ENCODE measurements around the gene WNT7B. TPM values are rescaled to one million over a fixed set of nuclear protein-coding genes. Genes with fewer than 3 reads are reported as not detected.

Gene WNT7B
- total RNA-seq, 2 donors from 2014 or later: 7.5 to 7.7 TPM

GRCh38 chr22:45897736-45898135 is 79.2 kb downstream of the WNT7B start:
- peak overlapping the region in 1 of 2 donors; percentile 72 for H3K27ac ChIP-seq
- intact Hi-C loops (cut with DNase I): no loop called here
- peaks cover 15% of the 10 kb centered on the region for H3K4me1 ChIP-seq (replicated peaks)
- TF ChIP-seq, protein P1, sequence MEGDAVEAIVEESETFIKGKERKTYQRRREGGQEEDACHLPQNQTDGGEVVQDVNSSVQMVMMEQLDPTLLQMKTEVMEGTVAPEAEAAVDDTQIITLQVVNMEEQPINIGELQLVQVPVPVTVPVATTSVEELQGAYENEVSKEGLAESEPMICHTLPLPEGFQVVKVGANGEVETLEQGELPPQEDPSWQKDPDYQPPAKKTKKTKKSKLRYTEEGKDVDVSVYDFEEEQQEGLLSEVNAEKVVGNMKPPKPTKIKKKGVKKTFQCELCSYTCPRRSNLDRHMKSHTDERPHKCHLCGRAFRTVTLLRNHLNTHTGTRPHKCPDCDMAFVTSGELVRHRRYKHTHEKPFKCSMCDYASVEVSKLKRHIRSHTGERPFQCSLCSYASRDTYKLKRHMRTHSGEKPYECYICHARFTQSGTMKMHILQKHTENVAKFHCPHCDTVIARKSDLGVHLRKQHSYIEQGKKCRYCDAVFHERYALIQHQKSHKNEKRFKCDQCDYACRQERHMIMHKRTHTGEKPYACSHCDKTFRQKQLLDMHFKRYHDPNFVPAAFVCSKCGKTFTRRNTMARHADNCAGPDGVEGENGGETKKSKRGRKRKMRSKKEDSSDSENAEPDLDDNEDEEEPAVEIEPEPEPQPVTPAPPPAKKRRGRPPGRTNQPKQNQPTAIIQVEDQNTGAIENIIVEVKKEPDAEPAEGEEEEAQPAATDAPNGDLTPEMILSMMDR (IDR thresholded peaks at IDR 0.05): no peak
- 80% methylated on average over 6 of the region's 6 CpGs for WGBS
- no peak overlapping the region for H3K4me3 ChIP-seq
- no peaks in the 10 kb centered on the region for H3K27me3 ChIP-seq (replicated peaks; ENCODE audit: insufficient read depth)
- no peaks in the 10 kb centered on the region for H3K36me3 ChIP-seq
- no peaks in the 10 kb centered on the region for H3K9me3 ChIP-seq
- no peak for DNase-seq (ENCODE audit: low spot score)

GRCh38 chr22:45896964-45897538 is 79.9 kb downstream of the WNT7B start:
- no peaks in the 10 kb centered on the region for H3K36me3 ChIP-seq
- 40% methylated on average over 5 of the region's 5 CpGs for WGBS
- no peaks in the 10 kb centered on the region for H3K27me3 ChIP-seq (replicated peaks; ENCODE audit: insufficient read depth)
- DNase-seq (ENCODE audit: low spot score): no peak
- peak overlapping the region; percentile 70 to 72 for H3K27ac ChIP-seq
- intact Hi-C loops (cut with DNase I): no loop called here
- H3K4me3 ChIP-seq: no peak overlapping the region
- peaks cover 15% of the 10 kb centered on the region for H3K4me1 ChIP-seq (replicated peaks)
- no peaks in the 10 kb centered on the region for H3K9me3 ChIP-seq
- TF ChIP-seq, protein P1 (IDR thresholded peaks at IDR 0.05): no peak
- TF ChIP-seq POLR2AphosphoS5 (IDR thresholded peaks at IDR 0.05): no peak

DNA sequence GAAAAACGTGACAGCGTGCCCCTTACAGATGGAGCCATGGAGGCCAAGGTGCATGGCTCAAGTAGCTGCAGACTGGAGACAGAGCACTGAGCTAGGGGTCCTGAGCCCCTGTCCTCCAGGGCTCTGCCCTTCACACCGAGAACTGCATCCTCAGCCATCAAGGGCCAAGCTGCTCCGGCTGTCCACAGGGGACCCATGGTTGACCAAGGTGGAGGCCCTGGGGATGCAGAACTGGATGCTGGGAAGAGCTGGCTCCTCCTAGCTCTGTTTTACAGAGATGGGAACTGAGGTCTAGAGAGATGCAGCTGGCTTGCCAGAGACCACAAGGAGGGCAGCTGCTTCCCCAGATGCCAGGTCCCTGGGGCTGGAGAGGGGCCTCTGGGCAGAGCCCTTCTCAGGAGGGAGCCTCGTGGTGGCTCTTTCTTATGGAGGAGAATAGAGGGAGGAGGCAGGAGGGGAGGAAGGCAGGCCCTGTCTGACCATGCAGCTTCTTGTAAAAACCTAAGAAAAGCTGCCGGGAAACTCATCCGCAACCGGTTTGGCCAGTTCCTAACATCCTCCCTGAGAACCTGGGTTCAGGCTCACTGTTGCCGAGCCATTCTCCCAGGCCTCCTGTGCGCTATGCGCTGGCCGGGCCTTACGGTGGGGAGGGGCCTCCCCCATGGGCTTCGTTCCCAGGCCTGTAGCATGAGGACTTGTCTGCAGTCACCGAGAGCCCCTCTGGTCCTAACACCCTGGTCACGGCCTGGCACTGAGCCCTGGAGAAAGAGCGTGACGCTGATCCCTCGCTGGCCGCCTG is 80.6 kb downstream of the WNT7B start:
- Histone ChIP-seq H3K27ac (peak overlapping the region; percentile 70 to 72), H3K9me3 (no peaks in the 10 kb centered on the region), H3K27me3 (replicated peaks; ENCODE audit: insufficient read depth) (no peaks in the 10 kb centered on the region), H3K4me1 (replicated peaks) (peaks cover 15% of the 10 kb centered on the region), H3K4me3 (no peak overlapping the region), H3K36me3 (no peaks in the 10 kb centered on the region)
- WGBS: 23% methylated on average over 20 of the region's 20 CpGs
- DNase-seq (ENCODE audit: low spot score): peak; percentile 92
- TF ChIP-seq, protein P1 (IDR thresholded peaks at IDR 0.05): no peak
- TF ChIP-seq POLR2AphosphoS5 (IDR thresholded peaks at IDR 0.05) (peak; percentile 93), POLR2A (IDR thresholded peaks at IDR 0.05) (peak; percentile 48)
- intact Hi-C loops (cut with DNase I): no loop called here

GRCh38 chr22:45895436-45896152 is 81.4 kb downstream of the WNT7B start:
- Histone ChIP-seq H3K4me3 (no peak overlapping the region), H3K27ac (peak overlapping the region; percentile 70 to 72), H3K27me3 (replicated peaks; ENCODE audit: insufficient read depth) (no peaks in the 10 kb centered on the region), H3K4me1 (replicated peaks) (peaks cover 15% of the 10 kb centered on the region), H3K36me3 (no peaks in the 10 kb centered on the region), H3K9me3 (no peaks in the 10 kb centered on the region)
- DNase-seq (ENCODE audit: low spot score): no peak
- TF ChIP-seq POLR2AphosphoS5 (IDR thresholded peaks at IDR 0.05) (no peak), POLR2A (IDR thresholded peaks at IDR 0.05) (no peak)
- TF ChIP-seq, protein P1 (IDR thresholded peaks at IDR 0.05): no peak
- WGBS: 89% methylated on average over 17 of the region's 17 CpGs
- intact Hi-C loops (cut with DNase I): no loop called here
